Sigmoid colon (tissue), 4 donors: ENCODE results near the gene KLF17.

ENCODE experiments used
- EP300 ChIP-seq, 4 donors: sonication (generic); formaldehyde crosslinking; IDR thresholded peaks; one replicate each; pipeline ENCODE4 v1.6.1; 2017; ENCODE audit warnings: antibody characterized with exemption in 4 of 4
- POLR2AphosphoS5 ChIP-seq, 4 donors: sonication (generic); formaldehyde crosslinking; IDR thresholded peaks; one replicate each; pipeline ENCODE4 v1.6.1; 2017; ENCODE audit warnings: antibody characterized with exemption in 4 of 4

- TF ChIP-seq EP300 (IDR thresholded peaks at IDR 0.05) (no peak), POLR2AphosphoS5 (IDR thresholded peaks at IDR 0.05) (no peak)
These were observed 7.7 kb upstream of the KLF17 start for GRCh38 chr1:44110916-44111315.
